Transverse colon (tissue), 4 donors: Measurements from ENCODE around the gene MPLKIP. TPM values are rescaled to one million over a fixed set of nuclear protein-coding genes. Genes with fewer than 3 reads are reported as not detected.

Source experiments
- DNase-seq: peaks from one replicate; pipeline ENCODE4 v3.0.0-alpha.2; 2019
- H3K27ac ChIP-seq, 4 donors: fragments of 200-600 bp; sonication (generic); 2 replicates each; pipeline ENCODE4 v1.5.1; 2016 to 2018; ENCODE audit warnings: inconsistent platforms in 4 of 4
- H3K27me3 ChIP-seq: fragments of 200-600 bp; sonication (generic); 2 replicates; pipeline ENCODE4 v1.5.1; 2017; ENCODE audit warnings: inconsistent platforms
- H3K36me3 ChIP-seq, 4 donors: fragments of 200-600 bp; sonication (generic); 2 replicates each; pipeline ENCODE4 v1.5.1; 2017 to 2019; ENCODE audit warnings: inconsistent platforms in 4 of 4
- H3K4me1 ChIP-seq, 4 donors: fragments of 200-600 bp; sonication (generic); 2 replicates each; pipeline ENCODE4 v1.5.1; 2017 to 2020; ENCODE audit warnings: inconsistent platforms in 4 of 4
- H3K4me3 ChIP-seq, 4 donors: fragments of 200-600 bp; sonication (generic); 1 replicate in 1 of 4; 2 replicates in 3 of 4; pipeline versions ENCODE4 v1.5.1 to v1.6.1; 2017 to 2019; ENCODE audit warnings: inconsistent platforms in 4 of 4
- H3K9me3 ChIP-seq, 2 donors: fragments of 200-600 bp; sonication (generic); 2 replicates each; pipeline ENCODE4 v1.5.1; 2017 to 2019; ENCODE audit warnings: inconsistent platforms in 2 of 2
- CTCF ChIP-seq, 5 experiments: fragments of 200-600 bp in 3 of 5; fragments of 450-650 bp in 2 of 5; sonication (generic) in 3 of 5; IDR thresholded peaks; 1 replicate in 2 of 5; 2 replicates in 3 of 5; pipeline ENCODE4 v1.5.1; 2016 to 2017; ENCODE audit warnings: antibody characterized with exemption in 5 of 5, inconsistent platforms in 3 of 5, mild to moderate bottlenecking in 2 of 5, moderate library complexity in 1 of 5
- EP300 ChIP-seq: sonication (generic); formaldehyde crosslinking; IDR thresholded peaks from one replicate; pipeline ENCODE4 v1.6.1; 2017; ENCODE audit warnings: antibody characterized with exemption, low read depth
- POLR2A ChIP-seq: fragments of 450-650 bp; IDR thresholded peaks from one replicate; pipeline ENCODE4 v1.6.1; 2016; ENCODE audit warnings: antibody characterized with exemption, mild to moderate bottlenecking, moderate library complexity
- POLR2AphosphoS5 ChIP-seq, 3 donors: sonication (generic); formaldehyde crosslinking; IDR thresholded peaks; one replicate each; pipeline ENCODE4 v1.6.1; 2016; ENCODE audit warnings: antibody characterized with exemption in 3 of 3
- WGBS, 2 donors: methylation state at CpG; one replicate each; pipeline ENCODE4 v1.1.5; 2018; ENCODE audit warnings: low coverage in 1 of 2; 5-methylcytosine and 5-hydroxymethylcytosine counted together
- in situ Hi-C, 4 donors: fragments of 200-750 bp; cut with MboI; loops; one replicate each; pipeline versions ENCODE4 v1.15.0 to v1.15.1; 2017; ENCODE audit warnings: low sequenced_read_pairs in 3 of 4, low pct_ligation_motif_present in 1 of 4, low pct_unique_long_range_greater_than_20kb in 1 of 4
- intact Hi-C: fragments of 100-400 bp; cut with DNase I; formaldehyde crosslinking; loops from one replicate; pipeline ENCODE4 v1.15.1; 2023; ENCODE audit warnings: low total_unique reads
- total RNA-seq, 4 donors: library from RNA; depleted of rRNA; stranded (reverse); fragments of >200 nt; gene quantifications; one replicate each; pipeline ENCODE4 v1.1.0, GENCODE V29; 2016

Gene MPLKIP
- total RNA-seq, 4 donors from 2014 or later: 3.7 to 47.0 (median 25.9) TPM

- peaks cover 0 to 5% (median 2%) of the 10 kb centered on the region in 4 donors for H3K4me1 ChIP-seq
- no peak overlapping the region for H3K27ac ChIP-seq
- no peaks in the 10 kb centered on the region for H3K27me3 ChIP-seq
- H3K9me3 ChIP-seq: no peaks in the 10 kb centered on the region
- in situ Hi-C loops: no loop called here
- H3K4me3 ChIP-seq: no peak overlapping the region
- 88 to 100% methylated on average over 2 of the region's 2 CpGs for WGBS, 2 donors
- DNase-seq: no peak
- intact Hi-C loops: no loop called here
- H3K36me3 ChIP-seq: no peaks in the 10 kb centered on the region
- TF ChIP-seq EP300 (no peak), POLR2A (no peak), CTCF (IDR thresholded peaks at IDR 0.05) (no peak), POLR2AphosphoS5 (IDR thresholded peaks at IDR 0.05) (no peak)
Measured at GRCh38 chr7:40102897-40103296, 31.5 kb downstream of the MPLKIP start.

GRCh38 chr7:40101201-40101600 is 33.2 kb downstream of the MPLKIP start:
- no peak for DNase-seq
- in situ Hi-C loops (no loop called here), intact Hi-C loops (no loop called here)
- H3K9me3 ChIP-seq: no peaks in the 10 kb centered on the region
- TF ChIP-seq POLR2A (no peak), POLR2AphosphoS5 (IDR thresholded peaks at IDR 0.05) (no peak), CTCF (IDR thresholded peaks at IDR 0.05) (no peak), EP300 (no peak)
- H3K27ac ChIP-seq: no peak overlapping the region
- peaks cover 0 to 5% (median 2%) of the 10 kb centered on the region in 4 donors for H3K4me1 ChIP-seq
- H3K36me3 ChIP-seq: no peaks in the 10 kb centered on the region
- 80 to 87% methylated on average over 1 to 3 of the region's 3 CpGs for WGBS, 2 donors
- H3K4me3 ChIP-seq: no peak overlapping the region
- no peaks in the 10 kb centered on the region for H3K27me3 ChIP-seq

- Histone ChIP-seq H3K27ac (no peak overlapping the region), H3K27me3 (no peaks in the 10 kb centered on the region), H3K4me1 (no peaks in the 10 kb centered on the region), H3K4me3 (no peak overlapping the region), H3K36me3 (peaks cover 0 to 7% (median 2%) of the 10 kb centered on the region in 4 donors), H3K9me3 (no peaks in the 10 kb centered on the region)
- no peak for TF ChIP-seq POLR2AphosphoS5 (IDR thresholded peaks at IDR 0.05)
- TF ChIP-seq POLR2A: no peak
- no peak for TF ChIP-seq EP300
- no peak for TF ChIP-seq CTCF (IDR thresholded peaks at IDR 0.05)
- intact Hi-C loops: no loop called here
- in situ Hi-C loops: no loop called here
- no peak for DNase-seq
- 90 to 93% methylated on average over 2 to 4 of the region's 4 CpGs for WGBS, 2 donors
Measured at GRCh38 chr7:40099837-40100236, 34.6 kb downstream of the MPLKIP start.

DNA sequence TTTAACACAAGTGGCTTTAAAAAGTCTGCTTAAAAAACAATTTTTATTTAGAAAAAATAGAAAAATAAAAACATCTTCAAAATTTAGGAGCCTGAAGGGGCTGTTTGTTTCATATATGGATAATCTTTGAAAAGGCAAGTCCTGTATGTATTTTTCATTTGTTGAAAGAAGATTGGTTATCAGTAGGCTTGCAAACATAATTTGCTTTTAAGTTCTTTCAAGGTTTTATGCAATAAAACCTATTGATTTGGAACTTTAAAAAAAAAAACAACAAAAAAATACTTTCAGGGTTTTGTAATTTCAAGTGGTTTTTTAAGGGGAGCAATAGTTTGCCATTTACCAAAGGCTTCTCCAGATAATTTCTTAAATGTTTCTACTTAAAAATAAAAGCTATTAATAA is 35.6 kb downstream of the MPLKIP start:
- intact Hi-C loops: no loop called here
- H3K4me1 ChIP-seq: no peaks in the 10 kb centered on the region
- H3K27me3 ChIP-seq: no peaks in the 10 kb centered on the region
- no peak for DNase-seq
- in situ Hi-C loops: no loop called here
- H3K4me3 ChIP-seq: no peak overlapping the region
- TF ChIP-seq POLR2AphosphoS5 (IDR thresholded peaks at IDR 0.05) (no peak), EP300 (no peak), CTCF (IDR thresholded peaks at IDR 0.05) (no peak)
- no peak overlapping the region for H3K27ac ChIP-seq
- peaks cover 0 to 17% (median 7%) of the 10 kb centered on the region in 4 donors for H3K36me3 ChIP-seq
- H3K9me3 ChIP-seq: no peaks in the 10 kb centered on the region
